B cell (primary cell): ENCODE measurements around the gene ZNF335.

Experiments used
- CTCF ChIP-seq: fragments of 200-600 bp; IDR thresholded peaks from one replicate; pipeline ENCODE4 v1.8.0; 2022; ENCODE audit warnings: antibody characterized with exemption, mild to moderate bottlenecking
- EZH2 ChIP-seq: IDR thresholded peaks from 2 replicates; pipeline ENCODE4 v1.6.1; 2012; ENCODE audit warnings: borderline replicate concordance, low read depth, mild to moderate bottlenecking, moderate library complexity, low read length; ENCODE audit not compliant: insufficient read depth, poor library complexity, severe bottlenecking

GRCh38 chr20:45952861-45953260 is 19.1 kb downstream of the ZNF335 start:
- TF ChIP-seq EZH2, result no peak
- TF ChIP-seq CTCF, result no peak
